ENCODE data around the gene TUBGCP5. TPM values are rescaled to one million over a fixed set of nuclear protein-coding genes. Genes with fewer than 3 reads are reported as not detected.

TUBGCP5 gene
- total and polyA plus RNA-seq, 2 of the 4 experiments (the other 2 are of a cell fraction) = 13.0 to 19.4 TPM

DNA sequence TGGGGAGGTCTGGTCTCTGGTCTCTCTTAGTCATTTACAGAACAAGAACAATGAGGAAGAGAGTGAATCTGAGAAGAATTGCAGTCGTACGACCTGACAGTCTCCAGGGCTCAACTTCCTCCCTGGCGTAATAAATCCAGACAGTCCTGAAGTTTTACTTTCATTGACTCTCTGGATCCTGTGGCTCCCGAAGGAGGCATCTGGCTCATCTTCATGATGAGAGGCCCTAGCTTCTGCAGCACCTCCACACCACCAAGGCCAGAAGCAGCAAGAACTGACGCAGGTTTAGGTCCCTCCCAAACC lies 47.4 kb downstream of the TUBGCP5 start:
- H3K4me2 ChIP-seq (ENCODE audit: low read depth, low read length) = no peak overlapping the region
- CTCF ChIA-PET = no interaction called here

More for the DNA sequence above, 47.4 kb downstream of the TUBGCP5 start:
- Histone ChIP-seq H2AFZ (replicated peaks; ENCODE audit: low read length, poor library complexity) (no peak overlapping the region), H4K8ac (ENCODE audit: low read depth in 2 of 2, low read length in 2 of 2) (0 out of 4 replicates have a peak overlapping the region, but pooled peaks of 1 of the 2 experiments have one; percentile 49), H3K9me1 (ENCODE audit: insufficient read depth, low read length) (peaks cover 15% of the 10 kb centered on the region), H3K27ac (ENCODE audit: insufficient read depth, low read length) (no peak overlapping the region), H2BK20ac (ENCODE audit: low read depth, low read length) (no peak overlapping the region), H2BK120ac (ENCODE audit: low read depth, low read length) (no peak overlapping the region), H3K14ac (replicated peaks; ENCODE audit: low read depth, low read length) (0 out of 2 replicates have a peak overlapping the region, but pooled peaks have one; percentile 28), H3K79me1 (ENCODE audit: low read depth in 1 of 2, low read length in 2 of 2) (no peaks in the 10 kb centered on the region), H3K56ac (ENCODE audit: extremely low read depth, insufficient read depth, low read length) (no peak overlapping the region), H3K4me3 (ENCODE audit: insufficient read depth, low read depth, low read length) (no peak overlapping the region), H2BK5ac (ENCODE audit: low read depth, low read length, poor library complexity, severe bottlenecking) (no peak overlapping the region), H3K4me1 (ENCODE audit: control insufficient read depth, insufficient read depth, low read length) (peaks cover 7% of the 10 kb centered on the region; the same call in 1 of the 2 replicates), H4K5ac (ENCODE audit: low read depth, low read length) (no peak overlapping the region), H3K18ac (ENCODE audit: low read depth, low read length) (no peak overlapping the region), H4K20me1 (ENCODE audit: insufficient read depth, low read length) (no peaks in the 10 kb centered on the region), H2AK9ac (replicated peaks; ENCODE audit: low read depth, low read length, poor library complexity) (no peak overlapping the region), H2AK5ac (ENCODE audit: low read depth, low read length) (no peak overlapping the region), H3K36me3 (ENCODE audit: control insufficient read depth, insufficient read depth, low read length) (peaks cover 8% of the 10 kb centered on the region), H3K4ac (ENCODE audit: low read depth, low read length) (0 out of 2 replicates have a peak overlapping the region, but pooled peaks have one; percentile 9), H4K91ac (ENCODE audit: insufficient read depth, low read depth, low read length) (no peak overlapping the region), H3K23ac (ENCODE audit: low read depth, low read length) (no peak overlapping the region; the same call in 1 of the 2 replicates), H3K9ac (ENCODE audit: low read depth, low read length) (no peak overlapping the region), H3K9me3 (ENCODE audit: control insufficient read depth, insufficient read depth, low read length) (no peaks in the 10 kb centered on the region), H3K27me3 (ENCODE audit: control insufficient read depth, insufficient read depth, low read length) (no peaks in the 10 kb centered on the region), H2BK15ac (ENCODE audit: low read depth, low read length) (no peak overlapping the region)
- POLR2A ChIA-PET (ENCODE audit: unreplicated experiment) = no interaction called here
- DNase-seq (no peak), ATAC-seq (ENCODE audit: low read depth) (no peak)
- BruUV-seq (replicated peaks) = no TSS peak
- intact Hi-C loops (cut with micrococcal nuclease) = no loop called here
- 87% methylated on average over 3 of the region's 5 CpGs; no CpG with 5 or more reads in 1 of the 2 experiments for WGBS, 2 experiments (ENCODE audit: extremely low coverage in 2 of 2, insufficient read length in 1 of 2)
- TF ChIP-seq MAFK (IDR thresholded peaks at IDR 0.05; ENCODE audit: low read depth, low read length) (no peak), RAD21 (IDR thresholded peaks at IDR 0.05; ENCODE audit: low read length) (no peak), RCOR1 (IDR thresholded peaks at IDR 0.05; ENCODE audit: insufficient replicate concordance, low read length) (no peak), MAZ (IDR thresholded peaks at IDR 0.05; ENCODE audit: borderline replicate concordance, low read depth, low read length) (no peak)
- in situ Hi-C loops (cut with MboI; ENCODE audit: low sequenced_read_pairs) = no loop called here
- dilution Hi-C loops (cut with HindIII; ENCODE audit: low sequenced_read_pairs, unreplicated experiment) = no loop called here

All from IMR-90 (cell line).